NCI-H82 treated with DMSO at 0.1 percent for 48 hours (cell line): ENCODE results near the gene BEAN1.

Experiments used
- DNase-seq: peaks from one replicate; lab custom pipeline; 2025; ENCODE audit not compliant: unreplicated experiment; lab: John Stamatoyannopoulos, UW

BEAN1 gene

DNA sequence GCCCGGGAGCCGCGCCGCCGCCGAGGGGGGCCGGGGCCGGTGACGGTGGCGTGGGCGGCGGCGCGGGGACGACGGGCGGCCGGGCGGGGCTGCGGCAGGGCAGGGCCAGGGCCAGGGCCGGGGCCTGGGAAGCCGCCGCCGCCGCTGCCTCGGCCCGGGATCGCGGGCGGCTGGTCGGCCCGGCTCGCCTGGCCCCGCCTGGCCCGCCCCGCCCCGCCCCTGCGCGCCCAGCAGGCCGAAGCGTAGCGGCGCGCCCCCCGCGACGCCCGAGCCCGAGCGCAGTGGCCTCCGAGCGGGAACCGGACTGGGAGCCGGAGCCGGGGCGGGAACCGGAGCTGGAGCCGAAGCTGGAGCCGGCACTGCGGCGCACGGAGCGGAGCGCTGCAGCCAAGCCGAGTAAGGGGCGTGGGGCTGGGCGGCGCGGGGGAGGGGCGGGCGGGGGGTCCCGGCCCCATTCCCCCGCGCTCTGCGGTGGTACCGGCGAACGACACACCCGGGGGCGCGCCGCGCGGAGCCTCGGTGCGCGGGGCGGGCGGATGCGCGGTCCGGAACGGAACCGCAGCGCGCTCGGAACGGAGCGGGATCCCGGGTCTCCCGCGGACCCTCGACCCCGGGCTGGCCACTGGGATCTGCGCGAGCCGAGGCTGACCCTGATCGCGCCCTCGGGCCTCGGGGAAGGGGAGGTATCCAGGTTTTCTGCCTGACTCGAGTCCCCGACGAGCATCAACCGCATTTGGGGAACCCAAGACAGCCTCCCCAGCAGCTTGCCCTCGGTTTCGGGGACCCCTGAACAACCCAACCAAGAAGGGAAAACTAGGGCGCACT is at the start of gene BEAN1:
Gene BEAN1, plus strand, starts transcription at position 260 of the 825 bp plus-strand sequence. CDS start 10,382 bp downstream, outside the sequence.
- no peak for DNase-seq

DNA sequence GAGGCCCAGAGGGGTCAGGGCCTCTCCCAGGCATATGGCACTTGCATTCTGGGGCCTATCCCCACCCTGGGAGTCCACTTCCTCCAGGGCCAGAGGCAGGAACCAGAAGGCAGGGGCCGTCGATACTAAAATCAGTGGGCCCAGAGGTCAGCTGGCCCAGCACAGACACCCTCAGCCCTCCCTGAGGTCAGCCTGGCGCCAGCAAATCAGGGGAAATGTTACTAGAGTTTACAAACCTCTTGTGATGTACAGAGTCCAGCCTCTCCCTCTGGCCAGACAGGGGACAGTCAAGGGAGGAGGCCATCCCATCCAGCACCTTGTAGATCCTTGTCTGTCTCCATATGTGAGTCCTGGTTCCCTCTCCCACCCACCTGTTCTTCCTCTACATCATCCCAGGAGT is 49.8 kb upstream of the BEAN1 start:
- no peak for DNase-seq

DNA sequence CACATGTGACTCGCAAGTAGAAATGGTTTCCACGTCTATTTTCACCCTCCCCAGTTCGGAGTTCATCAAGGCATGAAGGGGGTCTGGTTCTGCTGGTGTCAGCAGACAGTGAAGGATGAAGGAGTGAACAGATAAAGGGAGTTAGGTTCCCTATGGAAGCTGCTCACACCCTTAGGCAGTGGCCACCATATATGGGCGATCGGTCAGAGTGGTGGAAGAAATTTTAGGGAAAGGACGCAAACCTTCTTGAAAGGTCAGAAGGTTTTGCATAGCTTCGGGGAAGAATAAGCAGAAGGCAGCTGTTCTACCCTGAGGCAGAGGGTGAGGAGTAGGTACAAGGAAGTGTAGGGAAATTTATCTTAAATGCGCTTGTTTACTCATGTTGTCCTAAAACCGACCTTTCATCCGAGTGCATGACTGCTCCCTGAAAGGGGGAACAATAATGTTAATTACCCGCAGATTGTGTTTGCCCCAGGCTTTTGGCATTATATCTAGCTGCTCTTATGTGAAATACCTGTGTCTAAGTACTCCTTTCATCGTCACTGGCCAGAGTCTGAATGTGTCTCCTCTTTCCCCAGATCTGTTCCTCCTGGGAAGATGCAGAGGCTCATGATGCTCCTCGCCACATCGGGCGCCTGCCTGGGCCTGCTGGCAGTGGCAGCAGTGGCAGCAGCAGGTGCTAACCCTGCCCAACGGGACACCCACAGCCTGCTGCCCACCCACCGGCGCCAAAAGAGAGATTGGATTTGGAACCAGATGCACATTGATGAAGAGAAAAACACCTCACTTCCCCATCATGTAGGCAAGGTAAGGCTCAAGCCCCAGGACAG is 48.1 kb upstream of the BEAN1 start:
- no peak for DNase-seq

DNA sequence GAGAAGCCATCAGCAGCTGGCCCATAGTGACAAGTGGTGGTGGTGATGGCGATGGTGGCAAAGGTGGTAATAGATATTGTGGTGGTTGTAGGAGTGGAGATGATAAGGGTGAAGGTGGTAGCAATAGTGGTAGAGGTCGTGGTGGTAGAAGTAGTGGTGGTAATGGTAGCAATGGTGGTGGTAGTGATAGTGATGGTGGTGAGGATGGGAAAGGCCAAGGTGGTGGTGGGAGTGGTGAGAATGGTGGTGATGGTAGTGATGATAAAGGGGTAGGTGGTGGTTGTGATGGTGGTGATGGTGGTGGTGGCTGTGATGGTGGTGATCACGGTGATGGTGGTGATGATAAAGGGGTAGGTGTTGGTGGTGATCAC is 47.5 kb upstream of the BEAN1 start:
- no peak for DNase-seq

GRCh38 chr16:66380421-66380820 is 46.7 kb upstream of the BEAN1 start:
- DNase-seq: no peak

GRCh38 chr16:66381585-66382170 is 45.4 kb upstream of the BEAN1 start:
- no peak for DNase-seq

DNA sequence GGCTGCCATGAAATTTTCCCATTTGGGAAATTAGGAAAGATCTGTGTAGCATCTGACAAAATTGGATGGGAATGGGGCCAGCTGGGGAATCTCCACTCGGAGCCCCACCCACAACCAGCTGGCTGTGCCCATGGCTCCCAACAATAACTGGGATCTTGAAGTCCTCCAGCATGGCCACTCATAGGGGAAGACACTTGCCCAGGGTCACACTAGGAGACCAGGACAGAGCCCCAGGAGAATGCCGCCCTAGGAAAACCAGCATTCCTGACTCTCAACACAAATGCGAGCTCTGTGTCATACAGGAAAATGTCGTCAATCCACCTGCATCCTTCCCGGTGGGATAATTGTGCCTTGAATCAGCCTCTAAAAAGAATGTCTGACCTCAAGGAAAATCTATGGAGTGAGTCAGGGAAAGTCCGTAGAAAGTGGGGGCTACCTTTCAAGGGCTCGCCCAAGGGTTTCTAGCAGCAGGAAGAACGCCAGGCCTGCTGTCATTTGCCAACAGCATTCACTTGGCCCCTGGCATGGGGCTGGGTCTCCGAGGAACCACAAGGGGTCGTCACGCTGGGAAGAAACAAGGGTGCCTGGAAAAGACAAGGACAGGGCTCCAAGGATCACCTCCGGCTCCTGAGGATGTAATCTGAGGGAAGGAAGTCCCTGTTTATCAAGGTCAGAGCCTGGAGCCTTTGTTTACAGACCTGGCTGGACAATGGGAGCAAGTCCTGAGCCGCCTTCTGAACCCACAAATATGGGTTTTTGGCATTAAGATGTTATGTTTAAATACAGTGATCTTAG is 44.7 kb upstream of the BEAN1 start:
- no peak for DNase-seq

DNA sequence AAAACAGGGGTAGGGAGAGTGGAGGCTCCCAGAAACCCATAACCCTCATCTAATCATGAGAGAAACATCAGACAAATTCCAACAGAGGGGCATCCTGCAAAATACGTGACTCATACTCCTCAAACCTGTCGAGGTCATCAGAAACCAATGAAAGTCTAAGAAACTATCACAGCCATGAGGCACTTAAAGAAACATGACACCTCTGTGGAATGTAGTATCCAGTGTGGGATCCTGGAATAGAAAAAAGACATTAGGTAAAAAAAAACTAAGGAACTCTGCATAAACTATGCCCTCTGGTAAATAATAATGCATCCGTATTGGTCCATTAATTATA is 44.2 kb upstream of the BEAN1 start:
- no peak for DNase-seq

DNA sequence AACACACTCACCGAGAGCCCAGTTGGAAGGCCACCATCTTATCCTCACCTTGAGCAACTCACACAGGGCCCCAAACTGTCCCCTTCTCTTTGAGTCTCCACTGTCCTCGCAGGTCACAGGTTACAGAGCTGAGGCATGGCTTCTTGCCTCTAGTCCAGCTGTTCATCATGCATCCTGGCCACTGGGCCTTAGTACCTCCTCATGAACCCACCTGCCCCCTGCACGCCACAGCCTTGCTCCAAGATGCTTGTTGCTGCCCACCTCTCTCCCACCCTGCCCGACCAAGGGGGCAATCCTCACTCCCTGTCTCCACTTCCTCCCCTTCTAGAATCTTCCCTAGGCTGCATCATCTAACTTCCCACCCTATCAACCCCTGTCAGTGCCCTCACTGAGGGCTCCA is 43.5 kb upstream of the BEAN1 start:
- no peak for DNase-seq

GRCh38 chr16:66385415-66385814 is 41.7 kb upstream of the BEAN1 start:
- no peak for DNase-seq

DNA sequence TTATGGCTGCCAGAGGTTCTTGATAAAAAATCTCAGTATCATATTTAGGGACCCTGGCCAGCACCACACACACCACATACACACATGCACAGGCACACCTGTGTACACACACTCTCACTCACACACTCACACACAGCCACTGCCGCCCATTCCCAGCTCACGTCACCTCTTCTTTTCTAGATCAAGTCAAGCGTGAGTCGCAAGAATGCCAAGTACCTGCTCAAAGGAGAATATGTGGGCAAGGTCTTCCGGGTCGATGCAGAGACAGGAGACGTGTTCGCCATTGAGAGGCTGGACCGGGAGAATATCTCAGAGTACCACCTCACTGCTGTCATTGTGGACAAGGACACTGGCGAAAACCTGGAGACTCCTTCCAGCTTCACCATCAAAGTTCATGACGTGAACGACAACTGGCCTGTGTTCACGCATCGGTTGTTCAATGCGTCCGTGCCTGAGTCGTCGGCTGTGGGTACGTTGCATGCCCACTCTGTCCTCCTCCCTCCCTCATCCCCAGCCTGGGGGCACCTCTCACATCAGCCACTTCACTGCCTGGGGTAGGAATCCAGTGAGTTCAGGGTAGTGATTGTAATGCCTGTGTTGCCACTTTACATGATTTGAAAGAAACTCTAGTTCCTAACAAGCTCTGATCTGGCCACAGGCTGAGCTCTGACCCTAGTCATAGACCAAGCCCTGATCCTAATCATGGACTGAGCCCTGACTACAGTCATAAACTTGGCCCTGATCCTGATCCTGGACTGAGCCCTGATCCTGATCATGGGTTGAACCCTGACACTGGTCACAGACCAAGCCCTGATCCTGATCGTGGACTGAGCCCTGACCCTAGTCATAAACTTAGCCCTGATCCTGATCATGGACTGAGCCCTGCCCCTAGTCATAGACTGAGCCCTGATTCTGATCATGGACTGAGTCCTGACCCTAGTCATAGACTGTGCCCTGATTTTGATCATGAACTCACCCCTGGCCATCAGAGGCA is 40.2 kb upstream of the BEAN1 start:
- no peak for DNase-seq

GRCh38 chr16:66387817-66388332 is 39.2 kb upstream of the BEAN1 start:
- DNase-seq: no peak

GRCh38 chr16:66388350-66389139 is 38.5 kb upstream of the BEAN1 start:
- DNase-seq: no peak

- DNase-seq: no peak
These were observed 37.6 kb upstream of the BEAN1 start for GRCh38 chr16:66389256-66390176.

- DNase-seq: no peak
These were observed 36.6 kb upstream of the BEAN1 start for GRCh38 chr16:66390346-66391108.

DNA sequence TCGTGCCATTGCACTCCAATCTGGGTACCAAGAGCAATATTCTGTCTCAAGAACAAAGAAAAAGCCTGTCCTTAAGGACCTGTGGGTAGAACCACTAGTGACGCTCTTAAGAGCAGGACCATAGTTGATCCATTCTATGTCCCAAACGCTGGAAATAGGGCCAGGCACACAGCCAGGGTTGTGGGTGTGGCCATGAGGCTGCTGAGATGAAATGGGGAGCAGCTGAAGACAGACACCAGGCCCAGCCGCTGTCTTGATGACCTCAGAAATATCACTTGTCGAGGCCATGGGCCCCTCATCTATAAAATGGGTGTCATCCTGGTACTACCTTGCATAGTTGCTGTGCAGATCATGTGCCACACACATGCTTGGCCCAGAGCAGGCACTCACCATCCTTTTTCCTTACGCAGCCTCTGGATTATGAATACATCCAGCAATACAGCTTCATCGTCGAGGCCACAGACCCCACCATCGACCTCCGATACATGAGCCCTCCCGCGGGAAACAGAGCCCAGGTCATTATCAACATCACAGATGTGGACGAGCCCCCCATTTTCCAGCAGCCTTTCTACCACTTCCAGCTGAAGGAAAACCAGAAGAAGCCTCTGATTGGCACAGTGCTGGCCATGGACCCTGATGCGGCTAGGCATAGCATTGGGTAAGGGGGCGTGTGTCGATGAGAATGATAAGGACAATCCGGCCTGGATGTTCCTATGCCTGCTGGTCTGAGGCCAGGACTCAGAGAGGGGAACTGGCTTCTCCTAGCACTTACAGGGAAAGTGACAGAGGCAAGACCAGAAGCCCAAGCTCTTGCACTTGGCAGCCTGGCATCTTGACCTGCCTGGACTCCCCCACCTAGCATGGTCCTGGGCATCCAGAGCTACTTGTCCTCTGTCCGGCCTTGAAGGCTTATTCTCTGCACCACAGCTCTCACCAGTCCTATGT is 35.1 kb upstream of the BEAN1 start:
- no peak for DNase-seq
